K562 (cell line): ENCODE data around the gene ZNF74. TPM values are rescaled to one million over a fixed set of nuclear protein-coding genes. Genes with fewer than 3 reads are reported as not detected.

ENCODE experiments used
- ATAC-seq: fragments of 200-7000 bp; cut with Tn5 transposase; 3 replicates; pipeline ENCODE4 v1.9.1; 2020; ENCODE audit warnings: moderate library complexity
- BruUV-seq: library from RNA; stranded (reverse); fragments of 400-500 nt; replicated peaks from 2 replicates; lab custom pipeline; 2021; lab: Mats Ljungman, UMichigan
- CTCF ChIA-PET: fragments of 300-600 bp; formaldehyde crosslinking; extraction: SDS; loops from one replicate; lab custom pipeline; 2021; ENCODE audit warnings: low intra/inter-chr PET ratio; lab: Yijun Ruan, JAX
- POLR2A ChIA-PET: fragments of 300-600, 350-650 bp; sonication (Branson Sonifier 250); formaldehyde crosslinking; extraction: SDS; loops from one replicate; lab custom pipeline; 2021; ENCODE audit warnings: antibody characterized with exemption, inconsistent platforms; lab: Yijun Ruan, JAX
- DNase-seq, 4 experiments: peaks; one replicate each; pipeline versions ENCODE4 v3.0.0 to v3.0.0-alpha.2; 2011 to 2018; ENCODE audit warnings: low spot score in 3 of 4, mixed read lengths in 3 of 4; ENCODE audit errors: extremely low read depth in 1 of 4
- FAIRE-seq: peaks from 2 replicates; lab custom pipeline; 2011; peaks lifted over from hg19 to GRCh38; lab: Jason Lieb, UNC
- H2AFZ ChIP-seq: 2 replicates; pipeline ENCODE4 v1.6.0; 2011; ENCODE audit warnings: low read depth, low read length, control low read depth, inconsistent platforms
- H3K27ac ChIP-seq: fragments of 200-600 bp; 3 replicates; pipeline ENCODE4 v1.8.0; 2011; ENCODE audit warnings: low read depth, mild to moderate bottlenecking, control low read depth, inconsistent platforms, low read length, moderate library complexity, mixed read lengths; ENCODE audit errors: extremely low read depth
- H3K27me3 ChIP-seq, 2 experiments: fragments of 300-600 bp in 1 of 2; 2 replicates in 1 of 2; 3 replicates in 1 of 2; pipeline versions ENCODE4 v1.6.0 to v1.8.0; 2011; ENCODE audit warnings: inconsistent platforms in 2 of 2, low read length in 2 of 2, mild to moderate bottlenecking in 1 of 2, mixed read lengths in 1 of 2, moderate library complexity in 1 of 2; ENCODE audit not compliant: control insufficient read depth in 2 of 2, insufficient read depth in 2 of 2
- H3K36me3 ChIP-seq: fragments of 300-600 bp; 3 replicates; pipeline ENCODE4 v1.8.0; 2011; ENCODE audit warnings: mild to moderate bottlenecking, low read length, inconsistent platforms; ENCODE audit not compliant: control insufficient read depth, insufficient read depth
- H3K4me1 ChIP-seq, 2 experiments: fragments of 200-600 bp in 1 of 2; replicated peaks in 1 of 2; 2 replicates in 1 of 2; 3 replicates in 1 of 2; pipeline versions ENCODE4 v1.5.1 to v1.8.0; 2011; ENCODE audit warnings: inconsistent platforms in 2 of 2, low read length in 2 of 2, mild to moderate bottlenecking in 1 of 2, mixed read lengths in 1 of 2, moderate library complexity in 1 of 2; ENCODE audit not compliant: control insufficient read depth in 2 of 2, insufficient read depth in 2 of 2
- H3K4me2 ChIP-seq: 2 replicates; pipeline ENCODE4 v1.6.1; 2011; ENCODE audit warnings: low read length, control low read depth, inconsistent platforms, mixed read lengths; ENCODE audit not compliant: insufficient read depth
- H3K4me3 ChIP-seq: fragments of 200-600 bp; sonication (generic), shearing (Covaris generic); 2 replicates; pipeline ENCODE4 v1.5.1; 2016; ENCODE audit warnings: control low read depth, inconsistent platforms
- H3K79me2 ChIP-seq: fragments of 200-600 bp; 3 replicates; pipeline ENCODE4 v1.8.0; 2011; ENCODE audit warnings: low read length, inconsistent platforms; ENCODE audit not compliant: control insufficient read depth, insufficient read depth
- H3K9ac ChIP-seq, 2 experiments: 2 replicates each; pipeline versions ENCODE4 v1.6.0 to v1.6.1; 2011; ENCODE audit warnings: low read depth in 2 of 2, low read length in 2 of 2, control low read depth in 1 of 2, inconsistent platforms in 1 of 2, mild to moderate bottlenecking in 1 of 2, mixed read lengths in 1 of 2; ENCODE audit not compliant: insufficient read depth in 1 of 2
- H3K9me1 ChIP-seq: one replicate; pipeline ENCODE4 v1.6.0; 2011; ENCODE audit warnings: inconsistent platforms, mild to moderate bottlenecking, low read length, moderate library complexity; ENCODE audit not compliant: control insufficient read depth, insufficient read depth
- H3K9me3 ChIP-seq: replicated peaks from 2 replicates; pipeline ENCODE4 v1.5.1; 2011; ENCODE audit warnings: low read depth, low read length, inconsistent platforms; ENCODE audit not compliant: control insufficient read depth, insufficient read depth
- H4K20me1 ChIP-seq: replicated peaks from 2 replicates; pipeline ENCODE4 v1.6.1; 2011; ENCODE audit warnings: low read length, inconsistent platforms, mixed read lengths; ENCODE audit not compliant: control insufficient read depth, insufficient read depth
- CBX3 ChIP-seq, 2 experiments: IDR thresholded peaks; 1 replicate in 1 of 2; 2 replicates in 1 of 2; pipeline ENCODE4 v1.6.1; 2012; ENCODE audit warnings: inconsistent platforms in 2 of 2, low read length in 2 of 2, borderline replicate concordance in 1 of 2, control low read depth in 1 of 2
- CREM ChIP-seq: IDR thresholded peaks from 2 replicates; pipeline ENCODE4 v1.6.1; 2014; ENCODE audit warnings: antibody characterized with exemption, low read depth
- ELF1 ChIP-seq: fragments of 200-800 bp; sonication (Bioruptor generic); IDR thresholded peaks from 2 replicates; pipeline ENCODE4 v1.6.1; 2016; ENCODE audit warnings: missing genetic modification characterization, missing compliant biosample characterization
- ELK1 ChIP-seq: sonication (generic); formaldehyde crosslinking; IDR thresholded peaks from 2 replicates; pipeline ENCODE4 v1.8.1; 2022; ENCODE audit warnings: missing genetic modification reagents
- GATAD2A ChIP-seq: fragments of 450-650 bp; IDR thresholded peaks from 2 replicates; pipeline ENCODE4 v1.6.1; 2017
- IRF2 ChIP-seq: sonication (generic); formaldehyde crosslinking; IDR thresholded peaks from 2 replicates; pipeline ENCODE4 v1.8.1; 2022; ENCODE audit warnings: mild to moderate bottlenecking, missing genetic modification reagents
- NCOA6 ChIP-seq: fragments of 450-650 bp; IDR thresholded peaks from 2 replicates; pipeline ENCODE4 v1.6.1; 2017; ENCODE audit warnings: mild to moderate bottlenecking
- NFIX ChIP-seq: fragments of 250-450 bp; sonication (Bioruptor Pico); IDR thresholded peaks from 2 replicates; pipeline ENCODE4 v1.4.0; 2020; ENCODE audit warnings: low read depth, mild to moderate bottlenecking, moderate library complexity
- NFRKB ChIP-seq: fragments of 450-650 bp; IDR thresholded peaks from 2 replicates; pipeline ENCODE4 v1.6.1; 2016; ENCODE audit warnings: low read depth
- POLR2G ChIP-seq: fragments of 200-400 bp; formaldehyde crosslinking; IDR thresholded peaks from 2 replicates; pipeline ENCODE4 v1.6.1; 2017; ENCODE audit warnings: low read depth, mild to moderate bottlenecking, antibody characterized with exemption, low read length, moderate library complexity
- PRMT5 ChIP-seq: sonication (generic); formaldehyde crosslinking; IDR thresholded peaks from 2 replicates; pipeline ENCODE4 v1.5.0; 2020; ENCODE audit warnings: missing genetic modification reagents
- RBM22 ChIP-seq: fragments of 200-400 bp; formaldehyde crosslinking; IDR thresholded peaks from 2 replicates; pipeline ENCODE4 v1.6.1; 2018; ENCODE audit warnings: low read length, low read depth; ENCODE audit not compliant: poor library complexity, severe bottlenecking
- STAG1 ChIP-seq: sonication (generic); formaldehyde crosslinking; IDR thresholded peaks from 2 replicates; pipeline ENCODE4 v1.5.0; 2020; ENCODE audit warnings: missing genetic modification reagents, borderline replicate concordance
- TSC22D4 ChIP-seq: fragments of 450-650 bp; IDR thresholded peaks from 2 replicates; pipeline ENCODE4 v1.6.1; 2016; ENCODE audit warnings: missing genetic modification characterization, missing biosample characterization, control low read depth
- ZNF133 ChIP-seq: fragments of 250-450 bp; sonication (Bioruptor Pico); IDR thresholded peaks from 2 replicates; pipeline ENCODE4 v1.4.0; 2020; ENCODE audit warnings: mild to moderate bottlenecking
- ZNF512 ChIP-seq: IDR thresholded peaks from 2 replicates; pipeline ENCODE4 v1.6.1; 2016; ENCODE audit warnings: missing genetic modification characterization, missing compliant biosample characterization
- ZNF639 ChIP-seq, 2 experiments: fragments of 200-800 bp in 1 of 2; sonication (Bioruptor generic) in 1 of 2; sonication (generic) in 1 of 2; formaldehyde crosslinking in 1 of 2; IDR thresholded peaks in 1 of 2; conservative IDR thresholded peaks in 1 of 2; 2 replicates each; pipeline versions ENCODE4 v1.5.0 to v1.6.1; 2016 to 2020; ENCODE audit warnings: missing compliant biosample characterization in 1 of 2, missing genetic modification characterization in 1 of 2, missing genetic modification reagents in 1 of 2
- WGBS: fragments of 100-300 bp; shearing (Covaris generic); methylation state at CpG from one replicate; pipeline ENCODE4 v1.1.6; 2016; ENCODE audit warnings: low coverage, mixed read lengths; ENCODE audit not compliant: insufficient coverage; ENCODE audit errors: missing lambda C conversion rate; 5-methylcytosine and 5-hydroxymethylcytosine counted together
- in situ Hi-C: fragments of 300-500 bp; cut with MboI; formaldehyde crosslinking; loops from 4 replicates; pipeline ENCODE4 v1.15.0; 2018; ENCODE audit warnings: inconsistent platforms, mixed read lengths
- intact Hi-C: fragments of 100-400 bp; cut with micrococcal nuclease; formaldehyde crosslinking; loops from 2 replicates; pipeline ENCODE4 v1.14.2; 2022
- polyA plus RNA-seq, 8 experiments: library from polyadenylated mRNA; depleted of rRNA in 4 of 8; stranded (reverse) in 5 of 8; unstranded in 3 of 8; fragments of >200 nt; fragmentation: Nextera tagmentation in 2 of 8; fragmentation: Illumina TruSeq in 1 of 8; extraction: Ambion mirVana in 2 of 8; extraction: Trizol in 1 of 8; gene quantifications; 2 replicates each; pipeline versions ENCODE4 v1.2.1 to v1.2.3, GENCODE V29; 2011 to 2014; ENCODE audit warnings: inconsistent platforms in 1 of 8, missing spikeins in 1 of 8
- total RNA-seq, 7 experiments: library from RNA; depleted of rRNA in 6 of 7; stranded (reverse); fragments of >200 nt in 6 of 7; fragmentation: Illumina TruSeq in 2 of 7; extraction: Trizol in 2 of 7; gene quantifications; 2 replicates each; pipeline versions ENCODE4 v1.2.1 to v1.2.3, GENCODE V29; 2011 to 2021; ENCODE audit warnings: low replicate concordance in 1 of 7

The ZNF74 gene
- total and polyA plus RNA-seq, 9 of the 15 experiments (the other 6 are each of a cell fraction or from before 2014, with no cell fraction given) = 2.4 to 53.5 (median 31.5) TPM

- Histone ChIP-seq H3K9me3 (no peaks in the 10 kb centered on the region), H3K4me3 (no peak overlapping the region), H3K9ac (peak overlapping the region in 1 of 2 experiments; percentile 62; a peak in 2 of 4 replicates), H3K79me2 (no peaks in the 10 kb centered on the region), H3K27me3 (peaks cover 42 to 65% of the 10 kb centered on the region in 2 experiments), H3K27ac (no peak overlapping the region), H2AFZ (no peak overlapping the region), H4K20me1 (peaks cover 45% of the 10 kb centered on the region), H3K36me3 (no peaks in the 10 kb centered on the region), H3K4me2 (no peak overlapping the region), H3K9me1 (no peaks in the 10 kb centered on the region), H3K4me1 (peaks cover 0 to 37% of the 10 kb centered on the region in 2 experiments; a peak in 2 of 5 replicates)
- no TSS peak for BruUV-seq
- WGBS = 3% methylated on average over 13 of the region's 13 CpGs
- POLR2A ChIA-PET = interaction anchor here (0.6 to 4.8 kb wide), 13 partner anchors 9 to 205 kb away, joined by 3 to 35 read pairs (median 4); partner anchors contain the start of genes MED15 and ZNF74
- FAIRE-seq (no peak), DNase-seq (no peak), ATAC-seq (no peak)
- CTCF ChIA-PET = interaction anchor here (0.5 to 2.2 kb wide), 3 partner anchors 15 to 1372 kb away, joined by 4 to 7 read pairs (median 5); no protein-coding TSS in a partner anchor
- intact Hi-C loops = no loop called here
- in situ Hi-C loops = no loop called here
- TF ChIP-seq PRMT5 = 0 out of 2 replicates have a peak, but pooled peaks have one; percentile 25
- no peak for TF ChIP-seq POLR2G
- peak; percentile 88 for TF ChIP-seq IRF2
- TF ChIP-seq TSC22D4 (tag) = 0 out of 2 replicates have a peak, but pooled peaks have one; percentile 43
- TF ChIP-seq ZNF133 (CRISPR knock-in tag) = no peak
- no peak for TF ChIP-seq CREM
- no peak for TF ChIP-seq ELF1 (tag)
- TF ChIP-seq STAG1 = peak; percentile 48
- TF ChIP-seq NFIX (CRISPR knock-in tag) = no peak
- TF ChIP-seq RBM22 = no peak
- TF ChIP-seq GATAD2A = no peak
- no peak for TF ChIP-seq CBX3 (IDR thresholded peaks at IDR 0.05; ENCODE audit: borderline replicate concordance in 1 of 2, low read length in 2 of 2)
- TF ChIP-seq ZNF512 (tag) = no peak
- 0 out of 2 replicates have a peak, but pooled peaks have one; percentile 22 for TF ChIP-seq ELK1 (CRISPR knock-in tag)
- no peak for TF ChIP-seq NFRKB
- TF ChIP-seq ZNF639 (CRISPR knock-in tag; conservative IDR thresholded peaks at IDR 0.05 in 1 of 2, IDR thresholded peaks at IDR 0.05 in 1 of 2) = peak in 1 of 2 experiments; percentile 56; a peak in 1 of 4 replicates
- no peak for TF ChIP-seq NCOA6
These were observed 47.0 kb downstream of the ZNF74 start for GRCh38 chr22:20440637-20441591.
